ENCODE measurements around the gene EXOC6B.
"Not testable (repeated sequence)": the region's sequence is repeated elsewhere in the genome, so short reads cannot be mapped to it uniquely, and the experiment has no call there.

The EXOC6B gene

DNA sequence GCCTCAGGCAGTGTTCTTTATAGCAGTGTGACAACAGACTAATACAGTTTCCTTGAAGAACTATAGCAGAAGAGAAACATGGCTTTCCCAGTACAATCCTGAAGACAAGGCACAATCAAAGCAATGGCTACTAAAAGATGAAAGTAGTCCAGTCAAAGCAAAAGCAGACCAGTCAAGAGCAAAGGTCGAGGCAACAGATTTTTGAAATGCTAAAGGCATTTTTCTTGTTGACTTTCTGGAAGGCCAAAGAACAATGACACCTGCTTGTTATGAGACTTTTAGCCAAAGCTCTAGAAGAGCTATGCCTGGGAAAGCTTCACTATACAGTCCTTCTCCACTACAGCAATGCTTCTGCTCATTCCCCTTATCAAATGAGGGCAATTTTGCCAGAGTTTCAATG is 269.9 kb downstream of the EXOC6B start:
- Histone ChIP-seq H3K79me1 (ENCODE audit: low read length) (no peaks in the 10 kb centered on the region), H3K36me3 (ENCODE audit: control insufficient read depth in 1 of 2, insufficient read depth in 2 of 2, low read length in 2 of 2) (no peaks in the 10 kb centered on the region), H3K23ac (ENCODE audit: low read length) (no peak overlapping the region), H3K4ac (ENCODE audit: low read depth, low read length) (no peak overlapping the region), H3K27ac (ENCODE audit: low read depth, low read length) (no peak overlapping the region), H2BK5ac (ENCODE audit: low read depth, low read length, poor library complexity) (no peak overlapping the region), H3K27me3 (ENCODE audit: insufficient read depth, low read length) (no peaks in the 10 kb centered on the region), H3K14ac (ENCODE audit: low read length) (no peak overlapping the region), H2AFZ (ENCODE audit: insufficient read depth, low read length, poor library complexity) (no peak overlapping the region), H4K8ac (ENCODE audit: low read depth, low read length) (no peak overlapping the region), H2BK120ac (ENCODE audit: insufficient read depth, low read length, poor library complexity) (no peak overlapping the region), H3K18ac (ENCODE audit: low read length) (no peak overlapping the region), H4K91ac (ENCODE audit: low read depth, low read length) (no peak overlapping the region), H4K12ac (ENCODE audit: low read depth, low read length) (no peak overlapping the region), H2BK12ac (ENCODE audit: low read length) (no peak overlapping the region), H3K79me2 (ENCODE audit: control insufficient read depth, insufficient read depth, low read length, poor library complexity) (no peaks in the 10 kb centered on the region), H2AK5ac (ENCODE audit: low read length) (no peak overlapping the region), H3K4me2 (ENCODE audit: low read length) (no peak overlapping the region), H3K9ac (ENCODE audit: low read length) (no peak overlapping the region), H3K4me3 (ENCODE audit: low read depth, low read length) (no peak overlapping the region), H3K4me1 (ENCODE audit: control insufficient read depth in 1 of 2, insufficient read depth in 2 of 2, low read length in 2 of 2) (no peaks in the 10 kb centered on the region), H3K9me3 (ENCODE audit: insufficient read depth, low read depth, low read length) (no peaks in the 10 kb centered on the region)
- no CpG with 5 or more reads among the region's 1 CpG for WGBS (ENCODE audit: extremely low coverage, insufficient coverage, insufficient read length)
- no peak for DNase-seq

DNA sequence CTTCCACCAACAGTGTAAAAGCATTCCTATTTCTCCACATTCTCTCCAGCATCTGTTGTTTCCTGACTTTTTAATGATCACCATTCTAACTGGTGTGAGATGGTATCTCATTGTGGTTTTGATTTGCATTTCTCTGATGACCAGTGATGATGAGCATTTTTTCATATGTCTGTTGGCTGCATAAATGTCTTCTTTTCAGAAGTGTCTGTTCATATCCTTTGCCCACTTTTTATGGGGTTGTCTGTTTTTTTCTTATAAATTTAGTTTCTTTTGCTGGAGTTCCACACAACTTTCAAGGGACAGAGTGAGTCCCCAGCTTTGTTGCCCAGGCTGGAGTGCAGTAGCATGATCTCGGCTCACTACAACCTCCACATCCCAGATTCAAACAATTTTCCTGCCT is 270.5 kb downstream of the EXOC6B start:
- H3K79me1 ChIP-seq (ENCODE audit: low read length); H3K4me2 ChIP-seq (ENCODE audit: low read length); H3K9ac ChIP-seq (ENCODE audit: low read length); H3K36me3 ChIP-seq (ENCODE audit: control insufficient read depth in 1 of 2, insufficient read depth in 2 of 2, low read length in 2 of 2); H4K8ac ChIP-seq (ENCODE audit: low read depth, low read length); H4K91ac ChIP-seq (ENCODE audit: low read depth, low read length); H4K12ac ChIP-seq (ENCODE audit: low read depth, low read length); H3K9me3 ChIP-seq (ENCODE audit: insufficient read depth, low read depth, low read length); H3K14ac ChIP-seq (ENCODE audit: low read length); H2BK120ac ChIP-seq (ENCODE audit: insufficient read depth, low read length, poor library complexity); H2AK5ac ChIP-seq (ENCODE audit: low read length); H3K18ac ChIP-seq (ENCODE audit: low read length); H3K4me1 ChIP-seq (ENCODE audit: control insufficient read depth in 1 of 2, insufficient read depth in 2 of 2, low read length in 2 of 2); H3K4me3 ChIP-seq (ENCODE audit: low read depth, low read length); H3K23ac ChIP-seq (ENCODE audit: low read length); H3K27me3 ChIP-seq (ENCODE audit: insufficient read depth, low read length); H2AFZ ChIP-seq (ENCODE audit: insufficient read depth, low read length, poor library complexity); H2BK5ac ChIP-seq (ENCODE audit: low read depth, low read length, poor library complexity); H3K79me2 ChIP-seq (ENCODE audit: control insufficient read depth, insufficient read depth, low read length, poor library complexity); H3K4ac ChIP-seq (ENCODE audit: low read depth, low read length); DNase-seq; H3K27ac ChIP-seq (ENCODE audit: low read depth, low read length); H2BK12ac ChIP-seq (ENCODE audit: low read length): not testable (repeated sequence)
- WGBS (ENCODE audit: extremely low coverage, insufficient coverage, insufficient read length), result no CpG with 5 or more reads among the region's 1 CpG

DNA sequence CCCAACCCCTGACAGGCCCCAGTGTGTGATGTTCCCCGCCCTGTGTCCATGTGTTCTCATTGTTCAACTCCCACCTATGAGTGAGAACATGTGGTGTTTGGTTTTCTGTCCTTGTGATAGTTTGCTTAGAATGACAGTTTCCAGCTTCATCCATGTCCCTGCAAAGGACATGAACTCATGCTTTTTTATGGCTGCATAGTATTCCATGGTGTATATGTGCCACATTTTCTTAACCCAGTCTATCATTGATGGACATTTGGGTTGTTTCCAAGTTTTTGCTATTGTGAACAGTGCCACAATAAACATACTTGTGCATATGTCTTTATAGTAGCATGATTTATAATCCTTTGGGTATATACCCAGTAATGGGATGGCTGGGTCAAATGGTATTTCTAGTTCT is 270.9 kb downstream of the EXOC6B start:
- not testable (repeated sequence) for H2AFZ ChIP-seq (ENCODE audit: insufficient read depth, low read length, poor library complexity); H2BK12ac ChIP-seq (ENCODE audit: low read length); H2AK5ac ChIP-seq (ENCODE audit: low read length); H4K8ac ChIP-seq (ENCODE audit: low read depth, low read length); H3K79me2 ChIP-seq (ENCODE audit: control insufficient read depth, insufficient read depth, low read length, poor library complexity); H3K9ac ChIP-seq (ENCODE audit: low read length); H2BK120ac ChIP-seq (ENCODE audit: insufficient read depth, low read length, poor library complexity); H3K18ac ChIP-seq (ENCODE audit: low read length); H3K36me3 ChIP-seq (ENCODE audit: control insufficient read depth in 1 of 2, insufficient read depth in 2 of 2, low read length in 2 of 2); H3K27me3 ChIP-seq (ENCODE audit: insufficient read depth, low read length); H3K4me1 ChIP-seq (ENCODE audit: control insufficient read depth in 1 of 2, insufficient read depth in 2 of 2, low read length in 2 of 2); H3K4ac ChIP-seq (ENCODE audit: low read depth, low read length); H4K91ac ChIP-seq (ENCODE audit: low read depth, low read length); H3K79me1 ChIP-seq (ENCODE audit: low read length); H3K23ac ChIP-seq (ENCODE audit: low read length); H4K12ac ChIP-seq (ENCODE audit: low read depth, low read length); H3K14ac ChIP-seq (ENCODE audit: low read length); DNase-seq; H3K4me2 ChIP-seq (ENCODE audit: low read length); H3K9me3 ChIP-seq (ENCODE audit: insufficient read depth, low read depth, low read length); H3K27ac ChIP-seq (ENCODE audit: low read depth, low read length); H3K4me3 ChIP-seq (ENCODE audit: low read depth, low read length); H2BK5ac ChIP-seq (ENCODE audit: low read depth, low read length, poor library complexity)
- WGBS (ENCODE audit: extremely low coverage, insufficient coverage, insufficient read length), result no CpG with 5 or more reads among the region's 1 CpG

DNA sequence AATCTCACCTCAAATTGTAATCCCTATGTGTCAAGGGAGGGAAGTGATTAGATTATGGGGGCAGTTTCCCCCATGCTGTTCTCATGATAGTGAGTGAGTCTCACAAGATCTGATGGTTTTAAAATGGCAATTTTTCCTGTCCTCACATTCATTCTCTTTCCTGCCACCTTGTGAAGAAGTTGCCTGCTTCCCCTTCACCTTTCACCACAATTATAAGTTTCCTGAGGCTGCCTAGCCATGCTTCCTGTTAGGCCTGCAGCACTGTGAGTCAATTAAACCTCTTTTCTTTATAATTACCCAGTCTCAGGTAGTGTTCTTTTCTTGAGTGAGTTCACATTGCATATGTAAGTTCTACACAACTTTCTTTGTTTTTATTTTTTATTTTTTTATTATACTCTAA is 271.5 kb downstream of the EXOC6B start:
- Histone ChIP-seq H3K4me1 (ENCODE audit: control insufficient read depth in 1 of 2, insufficient read depth in 2 of 2, low read length in 2 of 2) (no peaks in the 10 kb centered on the region), H3K18ac (ENCODE audit: low read length) (no peak overlapping the region), H3K9ac (ENCODE audit: low read length) (no peak overlapping the region), H3K14ac (ENCODE audit: low read length) (no peak overlapping the region), H4K8ac (ENCODE audit: low read depth, low read length) (no peak overlapping the region), H3K9me3 (ENCODE audit: insufficient read depth, low read depth, low read length) (no peaks in the 10 kb centered on the region), H2BK5ac (ENCODE audit: low read depth, low read length, poor library complexity) (no peak overlapping the region), H2AFZ (ENCODE audit: insufficient read depth, low read length, poor library complexity) (no peak overlapping the region), H2BK12ac (ENCODE audit: low read length) (no peak overlapping the region), H3K4me3 (ENCODE audit: low read depth, low read length) (no peak overlapping the region), H3K79me1 (ENCODE audit: low read length) (no peaks in the 10 kb centered on the region), H3K27ac (ENCODE audit: low read depth, low read length) (no peak overlapping the region), H3K27me3 (ENCODE audit: insufficient read depth, low read length) (no peaks in the 10 kb centered on the region), H2BK120ac (ENCODE audit: insufficient read depth, low read length, poor library complexity) (no peak overlapping the region), H2AK5ac (ENCODE audit: low read length) (no peak overlapping the region), H3K79me2 (ENCODE audit: control insufficient read depth, insufficient read depth, low read length, poor library complexity) (no peaks in the 10 kb centered on the region), H3K4ac (ENCODE audit: low read depth, low read length) (no peak overlapping the region), H3K23ac (ENCODE audit: low read length) (no peak overlapping the region), H4K91ac (ENCODE audit: low read depth, low read length) (no peak overlapping the region), H3K36me3 (ENCODE audit: control insufficient read depth in 1 of 2, insufficient read depth in 2 of 2, low read length in 2 of 2) (no peaks in the 10 kb centered on the region), H4K12ac (ENCODE audit: low read depth, low read length) (no peak overlapping the region), H3K4me2 (ENCODE audit: low read length) (no peak overlapping the region)
- DNase-seq, result no peak
